HepG2 (cell line): ENCODE results near the gene ANTXR1. TPM values are rescaled to one million over a fixed set of nuclear protein-coding genes. Genes with fewer than 3 reads are reported as not detected.
A peak's percentile ranks its signal among the peaks of the same experiment; 100 is the strongest.

Experiments
- ATF7 ChIP-seq, 2 experiments: fragments of 450-650 bp in 1 of 2; sonication (generic) in 1 of 2; formaldehyde crosslinking in 1 of 2; IDR thresholded peaks; 2 replicates each; pipeline versions ENCODE4 v1.4.0 to v1.6.1; 2016 to 2020; ENCODE audit warnings: antibody characterized with exemption in 1 of 2, mild to moderate bottlenecking in 1 of 2, missing genetic modification reagents in 1 of 2
- CENPX ChIP-seq: sonication (generic); formaldehyde crosslinking; IDR thresholded peaks from 2 replicates; pipeline ENCODE4 v1.9.0; 2021; ENCODE audit warnings: mild to moderate bottlenecking, missing genetic modification reagents, moderate library complexity
- DDIT3 ChIP-seq: sonication (generic); formaldehyde crosslinking; IDR thresholded peaks from 2 replicates; pipeline ENCODE4 v1.4.0; 2020; ENCODE audit warnings: mild to moderate bottlenecking, missing genetic modification reagents
- DMAP1 ChIP-seq: IDR thresholded peaks from 2 replicates; pipeline ENCODE4 v1.6.1; 2016
- DPF2 ChIP-seq: sonication (generic); formaldehyde crosslinking; IDR thresholded peaks from 2 replicates; pipeline ENCODE4 v1.4.0; 2020; ENCODE audit warnings: mild to moderate bottlenecking, low read depth, missing genetic modification reagents, borderline replicate concordance
- ELF3 ChIP-seq: IDR thresholded peaks from 2 replicates; pipeline ENCODE4 v1.6.1; 2016; ENCODE audit warnings: missing genetic modification reagents, missing compliant biosample characterization
- ERF ChIP-seq: IDR thresholded peaks from 2 replicates; pipeline ENCODE4 v1.6.1; 2018; ENCODE audit warnings: missing biosample characterization, missing genetic modification reagents
- FOXA3 ChIP-seq: IDR thresholded peaks from 2 replicates; pipeline ENCODE4 v1.6.1; 2016; ENCODE audit warnings: missing genetic modification reagents, missing compliant biosample characterization
- KDM1A ChIP-seq: IDR thresholded peaks from 2 replicates; pipeline ENCODE4 v1.6.1; 2016; ENCODE audit warnings: missing compliant biosample characterization
- RFXAP ChIP-seq: sonication (generic); formaldehyde crosslinking; IDR thresholded peaks from 2 replicates; pipeline ENCODE4 v1.4.0; 2020; ENCODE audit warnings: missing genetic modification reagents, borderline replicate concordance
- SCMH1 ChIP-seq: sonication (generic); formaldehyde crosslinking; IDR thresholded peaks from 2 replicates; pipeline ENCODE4 v1.9.0; 2021; ENCODE audit warnings: missing genetic modification reagents, mild to moderate bottlenecking, borderline replicate concordance
- SP1 ChIP-seq, 2 experiments: fragments of 450-650 bp in 1 of 2; sonication (generic) in 1 of 2; formaldehyde crosslinking in 1 of 2; IDR thresholded peaks; 2 replicates each; pipeline versions ENCODE4 v1.4.0 to v1.6.1; 2016 to 2020; ENCODE audit warnings: missing genetic modification reagents in 1 of 2
- SRF ChIP-seq: IDR thresholded peaks from 2 replicates; pipeline ENCODE4 v1.6.1; 2011; ENCODE audit warnings: mild to moderate bottlenecking, low read depth, low read length, moderate library complexity
- ZBTB3 ChIP-seq: sonication (generic); formaldehyde crosslinking; IDR thresholded peaks from 2 replicates; pipeline ENCODE4 v1.4.0; 2020; ENCODE audit warnings: low read depth, mild to moderate bottlenecking, moderate library complexity, missing genetic modification reagents, borderline replicate concordance
- ZFP36 ChIP-seq: fragments of 150-350 bp; IDR thresholded peaks from 2 replicates; pipeline ENCODE4 v1.6.1; 2018; ENCODE audit warnings: borderline replicate concordance, low read length, low read depth; ENCODE audit not compliant: partially characterized antibody
- ZFP36L2 ChIP-seq: sonication (generic); formaldehyde crosslinking; IDR thresholded peaks from 2 replicates; pipeline ENCODE4 v1.4.0; 2020; ENCODE audit warnings: missing genetic modification reagents
- ZNF180 ChIP-seq: sonication (generic); formaldehyde crosslinking; IDR thresholded peaks from 2 replicates; pipeline ENCODE4 v1.4.0; 2020; ENCODE audit warnings: low read depth, missing genetic modification reagents, borderline replicate concordance
- ZNF282 ChIP-seq: fragments of 450-650 bp; IDR thresholded peaks from 2 replicates; pipeline ENCODE4 v1.6.1; 2018; ENCODE audit not compliant: partially characterized antibody
- ZNF766 ChIP-seq: sonication (generic); formaldehyde crosslinking; IDR thresholded peaks from 2 replicates; pipeline ENCODE4 v1.5.0; 2020; ENCODE audit warnings: missing genetic modification reagents, borderline replicate concordance
- ZNF878 ChIP-seq: sonication (generic); formaldehyde crosslinking; IDR thresholded peaks from 2 replicates; pipeline ENCODE4 v1.8.1; 2023; ENCODE audit warnings: mild to moderate bottlenecking, missing genetic modification reagents, moderate library complexity
- polyA plus RNA-seq, 8 experiments: library from polyadenylated mRNA; depleted of rRNA in 3 of 8; stranded (reverse) in 7 of 8; unstranded in 1 of 8; fragments of >200 nt; fragmentation: Illumina TruSeq in 4 of 8; extraction: Trizol in 4 of 8; gene quantifications; 2 replicates each; pipeline versions ENCODE4 v1.2.1 to v1.2.3, GENCODE V29; 2011 to 2016; ENCODE audit warnings: low read depth in 4 of 8, missing spikeins in 1 of 8, mixed read lengths in 1 of 8; ENCODE audit not compliant: insufficient read depth in 1 of 8
- total RNA-seq, 5 experiments: library from RNA; depleted of rRNA; stranded (reverse); fragments of >200 nt; fragmentation: Illumina TruSeq; extraction: Trizol; gene quantifications; 2 replicates each; pipeline ENCODE4 v1.2.3, GENCODE V29; 2016; ENCODE audit warnings: low read depth in 1 of 5
- TF ChIP-seq, protein P1 (sequence below): sonication (generic); formaldehyde crosslinking; IDR thresholded peaks from 2 replicates; pipeline ENCODE4 v1.4.0; 2020; ENCODE audit warnings: missing genetic modification reagents, borderline replicate concordance
- TF ChIP-seq, protein P2 (sequence below): sonication (generic); formaldehyde crosslinking; IDR thresholded peaks from 2 replicates; pipeline ENCODE4 v1.5.1; 2020; ENCODE audit warnings: mild to moderate bottlenecking, moderate library complexity, missing genetic modification reagents
- TF ChIP-seq, protein P3 (sequence below): IDR thresholded peaks from 2 replicates; pipeline ENCODE4 v1.6.1; 2016; ENCODE audit warnings: low read depth, control low read depth
- TF ChIP-seq, protein P4 (sequence below): sonication (generic); formaldehyde crosslinking; IDR thresholded peaks from 2 replicates; pipeline ENCODE4 v1.8.1; 2023; ENCODE audit warnings: mild to moderate bottlenecking, inconsistent platforms, moderate library complexity, missing genetic modification reagents, borderline replicate concordance

The ANTXR1 gene
- total and polyA plus RNA-seq, 2 of the 13 experiments (the other 11 are each of a cell fraction or from before 2014, with no cell fraction given) = 4.5 to 12.7 TPM

DNA sequence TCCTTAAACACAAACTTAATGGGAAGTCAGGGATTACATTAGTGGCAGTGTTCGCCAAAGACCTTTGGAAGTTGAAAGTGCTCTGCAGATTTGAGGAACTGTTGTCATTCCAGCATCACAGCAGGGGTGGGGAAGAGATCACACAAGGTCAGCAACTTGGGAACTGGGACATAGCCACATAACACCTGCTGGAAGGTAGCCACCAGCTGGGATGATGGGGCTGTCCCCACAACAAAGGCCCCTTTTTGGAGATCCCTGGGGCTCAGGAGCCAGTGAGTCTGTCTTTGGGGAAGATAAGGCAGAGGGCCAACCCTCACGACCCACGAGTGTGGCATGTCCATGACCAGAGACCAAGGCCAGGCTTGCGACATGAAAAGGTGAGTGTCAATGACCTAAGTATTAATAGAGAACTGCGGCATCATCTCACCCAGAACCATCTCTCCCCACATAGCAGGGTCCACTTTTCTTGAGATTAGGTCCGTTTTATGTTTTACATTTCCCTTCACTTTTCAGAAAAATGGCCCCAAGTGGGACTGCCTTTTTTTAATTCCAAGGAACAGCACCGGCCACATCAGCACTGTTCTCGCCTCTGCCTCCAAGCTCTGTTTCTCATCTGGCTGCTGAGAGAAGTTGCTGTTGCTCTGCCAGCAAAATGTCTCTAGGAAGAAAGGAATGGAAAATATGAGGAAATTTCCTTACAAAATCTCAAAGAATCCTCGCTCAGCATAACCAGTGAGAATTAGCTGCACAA, 267.1 kb downstream of the ANTXR1 start (continued):
- TF ChIP-seq KDM1A = peak; percentile 82; the same call in 1 of the 2 replicates
- TF ChIP-seq ZFP36 = no peak
- no peak for TF ChIP-seq ATF7 (IDR thresholded peaks at IDR 0.05)
- TF ChIP-seq ATF7 (CRISPR knock-in tag; IDR thresholded peaks at IDR 0.05) = no peak
- TF ChIP-seq, protein P1, sequence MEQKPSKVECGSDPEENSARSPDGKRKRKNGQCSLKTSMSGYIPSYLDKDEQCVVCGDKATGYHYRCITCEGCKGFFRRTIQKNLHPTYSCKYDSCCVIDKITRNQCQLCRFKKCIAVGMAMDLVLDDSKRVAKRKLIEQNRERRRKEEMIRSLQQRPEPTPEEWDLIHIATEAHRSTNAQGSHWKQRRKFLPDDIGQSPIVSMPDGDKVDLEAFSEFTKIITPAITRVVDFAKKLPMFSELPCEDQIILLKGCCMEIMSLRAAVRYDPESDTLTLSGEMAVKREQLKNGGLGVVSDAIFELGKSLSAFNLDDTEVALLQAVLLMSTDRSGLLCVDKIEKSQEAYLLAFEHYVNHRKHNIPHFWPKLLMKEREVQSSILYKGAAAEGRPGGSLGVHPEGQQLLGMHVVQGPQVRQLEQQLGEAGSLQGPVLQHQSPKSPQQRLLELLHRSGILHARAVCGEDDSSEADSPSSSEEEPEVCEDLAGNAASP = peak; percentile 98
- 0 out of 2 replicates have a peak, but pooled peaks have one; percentile 38 for TF ChIP-seq RFXAP (CRISPR knock-in tag)
- TF ChIP-seq CENPX = no peak
- TF ChIP-seq, protein P2, sequence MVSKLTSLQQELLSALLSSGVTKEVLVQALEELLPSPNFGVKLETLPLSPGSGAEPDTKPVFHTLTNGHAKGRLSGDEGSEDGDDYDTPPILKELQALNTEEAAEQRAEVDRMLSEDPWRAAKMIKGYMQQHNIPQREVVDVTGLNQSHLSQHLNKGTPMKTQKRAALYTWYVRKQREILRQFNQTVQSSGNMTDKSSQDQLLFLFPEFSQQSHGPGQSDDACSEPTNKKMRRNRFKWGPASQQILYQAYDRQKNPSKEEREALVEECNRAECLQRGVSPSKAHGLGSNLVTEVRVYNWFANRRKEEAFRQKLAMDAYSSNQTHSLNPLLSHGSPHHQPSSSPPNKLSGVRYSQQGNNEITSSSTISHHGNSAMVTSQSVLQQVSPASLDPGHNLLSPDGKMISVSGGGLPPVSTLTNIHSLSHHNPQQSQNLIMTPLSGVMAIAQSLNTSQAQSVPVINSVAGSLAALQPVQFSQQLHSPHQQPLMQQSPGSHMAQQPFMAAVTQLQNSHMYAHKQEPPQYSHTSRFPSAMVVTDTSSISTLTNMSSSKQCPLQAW (CRISPR knock-in tag) = 0 out of 2 replicates have a peak, but pooled peaks have one; percentile 45
- no peak for TF ChIP-seq SRF
- TF ChIP-seq, protein P3, sequence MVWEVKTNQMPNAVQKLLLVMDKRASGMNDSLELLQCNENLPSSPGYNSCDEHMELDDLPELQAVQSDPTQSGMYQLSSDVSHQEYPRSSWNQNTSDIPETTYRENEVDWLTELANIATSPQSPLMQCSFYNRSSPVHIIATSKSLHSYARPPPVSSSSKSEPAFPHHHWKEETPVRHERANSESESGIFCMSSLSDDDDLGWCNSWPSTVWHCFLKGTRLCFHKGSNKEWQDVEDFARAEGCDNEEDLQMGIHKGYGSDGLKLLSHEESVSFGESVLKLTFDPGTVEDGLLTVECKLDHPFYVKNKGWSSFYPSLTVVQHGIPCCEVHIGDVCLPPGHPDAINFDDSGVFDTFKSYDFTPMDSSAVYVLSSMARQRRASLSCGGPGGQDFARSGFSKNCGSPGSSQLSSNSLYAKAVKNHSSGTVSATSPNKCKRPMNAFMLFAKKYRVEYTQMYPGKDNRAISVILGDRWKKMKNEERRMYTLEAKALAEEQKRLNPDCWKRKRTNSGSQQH = no peak
- no peak for TF ChIP-seq ERF
- TF ChIP-seq ELF3 (CRISPR knock-in tag) = 0 out of 2 replicates have a peak, but pooled peaks have one; percentile 20
- no peak for TF ChIP-seq ZNF766 (CRISPR knock-in tag)
- peak; percentile 49; the same call in 1 of the 2 replicates for TF ChIP-seq DMAP1
- 0 out of 2 replicates have a peak, but pooled peaks have one; percentile 38 for TF ChIP-seq DPF2 (CRISPR knock-in tag)
- TF ChIP-seq DDIT3 = no peak
- TF ChIP-seq ZBTB3 (CRISPR knock-in tag) = no peak
- TF ChIP-seq ZFP36L2 (CRISPR knock-in tag) = no peak
- TF ChIP-seq ZNF180 (CRISPR knock-in tag) = no peak
- TF ChIP-seq SP1 (IDR thresholded peaks at IDR 0.05) = no peak
- TF ChIP-seq SP1 (CRISPR knock-in tag; IDR thresholded peaks at IDR 0.05) = no peak
- TF ChIP-seq SCMH1 (CRISPR knock-in tag) = no peak
- no peak for TF ChIP-seq ZNF282
- TF ChIP-seq FOXA3 (CRISPR knock-in tag) = peak; percentile 55
- TF ChIP-seq, protein P4, sequence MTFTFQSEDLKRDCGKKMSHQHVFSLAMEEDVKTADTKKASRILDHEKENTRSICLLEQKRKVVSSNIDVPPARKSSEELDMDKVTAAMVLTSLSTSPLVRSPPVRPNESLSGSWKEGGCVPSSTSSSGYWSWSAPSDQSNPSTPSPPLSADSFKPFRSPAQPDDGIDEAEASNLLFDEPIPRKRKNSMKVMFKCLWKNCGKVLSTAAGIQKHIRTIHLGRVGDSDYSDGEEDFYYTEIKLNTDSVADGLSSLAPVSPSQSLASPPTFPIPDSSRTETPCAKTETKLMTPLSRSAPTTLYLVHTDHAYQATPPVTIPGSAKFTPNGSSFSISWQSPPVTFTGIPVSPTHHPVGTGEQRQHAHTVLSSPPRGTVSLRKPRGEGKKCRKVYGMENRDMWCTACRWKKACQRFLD (CRISPR knock-in tag) = no peak
- TF ChIP-seq ZNF878 = no peak
